HCT116 (cell line): ENCODE results near the gene ATF5. TPM values are rescaled to one million over a fixed set of nuclear protein-coding genes. Genes with fewer than 3 reads are reported as not detected.

Experiments
- ATAC-seq: fragments of 200-7000 bp; cut with Tn5 transposase; 2 replicates; pipeline ENCODE4 v1.9.1; 2020; ENCODE audit warnings: mild to moderate bottlenecking, moderate library complexity
- BruUV-seq: library from RNA; stranded (reverse); fragments of 400-500 nt; replicated peaks from 2 replicates; lab custom pipeline; 2021; lab: Mats Ljungman, UMichigan
- CTCF ChIA-PET: fragments of 300-600 bp; sonication (Branson Sonifier 250); formaldehyde crosslinking; loops from one replicate; lab custom pipeline; 2021; ENCODE audit warnings: antibody characterized with exemption; lab: Charles Lee
- POLR2A ChIA-PET: fragments of 300-600, 350-600 bp; sonication (Branson Sonifier 250); formaldehyde crosslinking; loops from one replicate; lab custom pipeline; 2021; ENCODE audit warnings: antibody characterized with exemption; lab: Charles Lee
- RAD21 ChIA-PET, 2 experiments: fragments of 300-600 bp; sonication (Branson Sonifier 250); formaldehyde crosslinking; loops; one replicate each; lab custom pipeline; 2023; ENCODE audit warnings: low total read pairs in 2 of 2; ENCODE audit not compliant: uncharacterized antibody in 2 of 2, unreplicated experiment in 2 of 2, low non-redundant PET in 1 of 2; lab: Charles Lee
- DNase-seq: peaks from one replicate; pipeline ENCODE4 v3.0.0-alpha.2; 2010; ENCODE audit warnings: low read depth, low spot score
- H2AFZ ChIP-seq: fragments of 200-600 bp; shearing (Covaris generic), sonication (generic); 2 replicates; pipeline ENCODE4 v1.6.1; 2017; ENCODE audit warnings: low read depth, mixed run types, mixed read lengths, antibody characterized with exemption, low read length; ENCODE audit not compliant: poor library complexity, severe bottlenecking
- H3K27ac ChIP-seq: 2 replicates; pipeline ENCODE4 v1.5.1; 2012; ENCODE audit warnings: low read depth, low read length
- H3K27me3 ChIP-seq: fragments of 200-600 bp; sonication (generic); 2 replicates; pipeline ENCODE4 v1.6.1; 2016; ENCODE audit warnings: mixed run types, low read length, mixed read lengths; ENCODE audit not compliant: insufficient read depth
- H3K36me3 ChIP-seq, 2 experiments: fragments of 200-500 bp in 1 of 2; fragments of 200-600 bp in 1 of 2; sonication (Bioruptor generic) in 1 of 2; sonication (generic) in 1 of 2; 2 replicates each; pipeline versions ENCODE4 v1.5.1 to v1.6.1; 2014 to 2016; ENCODE audit warnings: low read length in 2 of 2, inconsistent platforms in 1 of 2, mixed read lengths in 1 of 2, mixed run types in 1 of 2; ENCODE audit not compliant: insufficient read depth in 2 of 2, control insufficient read depth in 1 of 2
- H3K4me1 ChIP-seq, 2 experiments: fragments of 200-600 bp in 1 of 2; sonication (generic) in 1 of 2; 2 replicates each; pipeline versions ENCODE4 v1.5.1 to v1.6.1; 2012 to 2017; ENCODE audit warnings: low read length in 2 of 2, inconsistent platforms in 1 of 2, mild to moderate bottlenecking in 1 of 2, mixed read lengths in 1 of 2, mixed run types in 1 of 2, moderate library complexity in 1 of 2; ENCODE audit not compliant: insufficient read depth in 2 of 2, control insufficient read depth in 1 of 2
- H3K4me2 ChIP-seq: fragments of 200-600 bp; sonication (generic); 2 replicates; pipeline ENCODE4 v1.6.1; 2017; ENCODE audit warnings: mixed run types, low read length, mixed read lengths
- H3K4me3 ChIP-seq, 2 experiments: fragments of 200-600 bp in 1 of 2; sonication (generic) in 1 of 2; replicated peaks in 1 of 2; 2 replicates each; pipeline ENCODE4 v1.5.1; 2011 to 2016; ENCODE audit warnings: low read length in 2 of 2, control low read depth in 1 of 2, low read depth in 1 of 2, mild to moderate bottlenecking in 1 of 2, mixed read lengths in 1 of 2, mixed run types in 1 of 2
- H3K79me2 ChIP-seq: fragments of 200-600 bp; sonication (generic); 2 replicates; pipeline ENCODE4 v1.6.1; 2017; ENCODE audit warnings: mild to moderate bottlenecking, mixed run types, low read length, moderate library complexity, mixed read lengths; ENCODE audit not compliant: insufficient read depth
- H3K9ac ChIP-seq: fragments of 200-600 bp; sonication (generic); 2 replicates; pipeline ENCODE4 v1.6.1; 2016; ENCODE audit warnings: low read length, mixed read lengths
- H3K9me2 ChIP-seq: fragments of 200-600 bp; sonication (generic), shearing (Covaris generic); 2 replicates; pipeline ENCODE4 v1.6.1; 2017; ENCODE audit warnings: mixed run types, mild to moderate bottlenecking, moderate library complexity; ENCODE audit not compliant: insufficient read depth
- H3K9me3 ChIP-seq, 2 experiments: fragments of 200-500 bp in 1 of 2; fragments of 200-600 bp in 1 of 2; sonication (Bioruptor generic) in 1 of 2; sonication (generic) in 1 of 2; 2 replicates each; pipeline ENCODE4 v1.6.1; 2014 to 2017; ENCODE audit warnings: low read length in 2 of 2, mixed read lengths in 2 of 2, inconsistent platforms in 1 of 2, low read depth in 1 of 2, mild to moderate bottlenecking in 1 of 2, mixed run types in 1 of 2, moderate library complexity in 1 of 2; ENCODE audit not compliant: control insufficient read depth in 1 of 2, insufficient read depth in 1 of 2
- H4K20me1 ChIP-seq: fragments of 200-600 bp; sonication (generic), shearing (Covaris generic); 2 replicates; pipeline ENCODE4 v1.6.1; 2017; ENCODE audit warnings: mixed run types, mild to moderate bottlenecking, moderate library complexity; ENCODE audit not compliant: insufficient read depth
- ATF3 ChIP-seq: IDR thresholded peaks from 2 replicates; pipeline ENCODE4 v1.6.1; 2012
- CBX3 ChIP-seq: IDR thresholded peaks from 2 replicates; pipeline ENCODE4 v1.6.1; 2012; ENCODE audit warnings: low read depth
- CTCF ChIP-seq, 3 experiments: fragments of 200-600 bp in 1 of 3; sonication (generic) in 1 of 3; IDR thresholded peaks in 2 of 3; conservative IDR thresholded peaks in 1 of 3; 2 replicates each; pipeline ENCODE4 v1.5.1; 2012 to 2017; ENCODE audit warnings: low read depth in 2 of 3, low read length in 2 of 3, antibody characterized with exemption in 1 of 3, borderline replicate concordance in 1 of 3, control low read depth in 1 of 3, mild to moderate bottlenecking in 1 of 3, mixed read lengths in 1 of 3, mixed run types in 1 of 3, moderate library complexity in 1 of 3; ENCODE audit not compliant: insufficient read depth in 1 of 3
- EZH2 ChIP-seq: fragments of 200-600 bp; sonication (generic); IDR thresholded peaks from 2 replicates; pipeline ENCODE4 v1.6.1; 2017; ENCODE audit warnings: antibody characterized with exemption, mixed run types
- EZH2phosphoT487 ChIP-seq: fragments of 200-600 bp; IDR thresholded peaks from 2 replicates; pipeline ENCODE4 v1.6.1; 2018; ENCODE audit warnings: antibody characterized with exemption, borderline replicate concordance
- FOSL1 ChIP-seq: IDR thresholded peaks from 2 replicates; pipeline ENCODE4 v1.6.1; 2012; ENCODE audit warnings: low read depth
- JUND ChIP-seq: IDR thresholded peaks from 2 replicates; pipeline ENCODE4 v1.6.1; 2012
- POLR2A ChIP-seq: IDR thresholded peaks from 2 replicates; pipeline ENCODE4 v1.7.0; 2011; ENCODE audit warnings: borderline replicate concordance; ENCODE audit not compliant: insufficient read depth, insufficient read length; ENCODE audit errors: extremely low read depth
- POLR2AphosphoS5 ChIP-seq: IDR thresholded peaks from 2 replicates; pipeline ENCODE4 v1.6.1; 2011; ENCODE audit warnings: mild to moderate bottlenecking, low read depth, low read length, moderate library complexity
- RAD21 ChIP-seq: IDR thresholded peaks from 2 replicates; pipeline ENCODE4 v1.6.1; 2012; ENCODE audit warnings: low read depth, mild to moderate bottlenecking
- SIN3A ChIP-seq: IDR thresholded peaks from 2 replicates; pipeline ENCODE4 v1.6.1; 2012; ENCODE audit warnings: low read depth
- SP1 ChIP-seq: IDR thresholded peaks from 2 replicates; pipeline ENCODE4 v1.6.1; 2012; ENCODE audit warnings: low read depth
- YY1 ChIP-seq: IDR thresholded peaks from 2 replicates; pipeline ENCODE4 v1.6.1; 2011; ENCODE audit warnings: low read length, low read depth, moderate library complexity, mild to moderate bottlenecking; ENCODE audit not compliant: insufficient replicate concordance; ENCODE audit errors: extremely low read depth
- ZFX ChIP-seq: fragments of 450-650 bp; IDR thresholded peaks from 2 replicates; pipeline ENCODE4 v1.6.1; 2017
- intact Hi-C: fragments of 100-400 bp; cut with micrococcal nuclease; formaldehyde crosslinking; loops from 2 replicates; pipeline ENCODE4 v1.10.0; 2022
- total RNA-seq: library from RNA; stranded (reverse); gene quantifications from one replicate; pipeline ENCODE4 v1.2.1, GENCODE V29; 2021; ENCODE audit not compliant: unreplicated experiment
- TF ChIP-seq, protein P1 (sequence below): IDR thresholded peaks from 2 replicates; pipeline ENCODE4 v1.6.1; 2012; ENCODE audit warnings: low read depth
- TF ChIP-seq, protein P2 (sequence below): IDR thresholded peaks from 2 replicates; pipeline ENCODE4 v1.6.1; 2012

The ATF5 gene
- total RNA-seq, 1 experiment from 2014 or later = 28.2 TPM

- ATAC-seq (no peak), DNase-seq (no peak)
- no peaks in the 10 kb centered on the region for H4K20me1 ChIP-seq
- H3K4me2 ChIP-seq = no peak overlapping the region
- no peaks in the 10 kb centered on the region for H3K36me3 ChIP-seq
- ChIA-PET CTCF (no interaction called here), POLR2A (no interaction called here), RAD21 (interaction anchor here in 1 of 2 experiments (0.6 kb wide), 1 partner anchor 15 kb away, joined by 4 read pairs; no protein-coding TSS in a partner anchor)
- intact Hi-C loops = no loop called here
- H3K9ac ChIP-seq = no peak overlapping the region
- no peak overlapping the region for H3K4me3 ChIP-seq
- no peaks in the 10 kb centered on the region for H3K9me2 ChIP-seq
- H3K79me2 ChIP-seq = no peaks in the 10 kb centered on the region
- no peaks in the 10 kb centered on the region for H3K9me3 ChIP-seq
- H3K27me3 ChIP-seq = no peaks in the 10 kb centered on the region
- H2AFZ ChIP-seq = no peak overlapping the region
- H3K27ac ChIP-seq = no peak overlapping the region
- no peaks in the 10 kb centered on the region for H3K4me1 ChIP-seq
- TF ChIP-seq POLR2A (no peak), FOSL1 (no peak), POLR2AphosphoS5 (no peak), SIN3A (no peak), CTCF (IDR thresholded peaks at IDR 0.05 in 2 of 3, conservative IDR thresholded peaks at IDR 0.05 in 1 of 3; ENCODE audit: borderline replicate concordance in 1 of 3, insufficient read depth in 1 of 3, low read depth in 2 of 3, low read length in 2 of 3) (no peak), ZFX (no peak), SP1 (no peak), CBX3 (no peak), JUND (no peak), EZH2 (no peak), RAD21 (no peak), EZH2phosphoT487 (no peak), ATF3 (no peak), YY1 (no peak)
- TF ChIP-seq, protein P1, sequence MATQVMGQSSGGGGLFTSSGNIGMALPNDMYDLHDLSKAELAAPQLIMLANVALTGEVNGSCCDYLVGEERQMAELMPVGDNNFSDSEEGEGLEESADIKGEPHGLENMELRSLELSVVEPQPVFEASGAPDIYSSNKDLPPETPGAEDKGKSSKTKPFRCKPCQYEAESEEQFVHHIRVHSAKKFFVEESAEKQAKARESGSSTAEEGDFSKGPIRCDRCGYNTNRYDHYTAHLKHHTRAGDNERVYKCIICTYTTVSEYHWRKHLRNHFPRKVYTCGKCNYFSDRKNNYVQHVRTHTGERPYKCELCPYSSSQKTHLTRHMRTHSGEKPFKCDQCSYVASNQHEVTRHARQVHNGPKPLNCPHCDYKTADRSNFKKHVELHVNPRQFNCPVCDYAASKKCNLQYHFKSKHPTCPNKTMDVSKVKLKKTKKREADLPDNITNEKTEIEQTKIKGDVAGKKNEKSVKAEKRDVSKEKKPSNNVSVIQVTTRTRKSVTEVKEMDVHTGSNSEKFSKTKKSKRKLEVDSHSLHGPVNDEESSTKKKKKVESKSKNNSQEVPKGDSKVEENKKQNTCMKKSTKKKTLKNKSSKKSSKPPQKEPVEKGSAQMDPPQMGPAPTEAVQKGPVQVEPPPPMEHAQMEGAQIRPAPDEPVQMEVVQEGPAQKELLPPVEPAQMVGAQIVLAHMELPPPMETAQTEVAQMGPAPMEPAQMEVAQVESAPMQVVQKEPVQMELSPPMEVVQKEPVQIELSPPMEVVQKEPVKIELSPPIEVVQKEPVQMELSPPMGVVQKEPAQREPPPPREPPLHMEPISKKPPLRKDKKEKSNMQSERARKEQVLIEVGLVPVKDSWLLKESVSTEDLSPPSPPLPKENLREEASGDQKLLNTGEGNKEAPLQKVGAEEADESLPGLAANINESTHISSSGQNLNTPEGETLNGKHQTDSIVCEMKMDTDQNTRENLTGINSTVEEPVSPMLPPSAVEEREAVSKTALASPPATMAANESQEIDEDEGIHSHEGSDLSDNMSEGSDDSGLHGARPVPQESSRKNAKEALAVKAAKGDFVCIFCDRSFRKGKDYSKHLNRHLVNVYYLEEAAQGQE = no peak
- TF ChIP-seq, protein P2, sequence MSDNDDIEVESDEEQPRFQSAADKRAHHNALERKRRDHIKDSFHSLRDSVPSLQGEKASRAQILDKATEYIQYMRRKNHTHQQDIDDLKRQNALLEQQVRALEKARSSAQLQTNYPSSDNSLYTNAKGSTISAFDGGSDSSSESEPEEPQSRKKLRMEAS = no peak
- no TSS peak for BruUV-seq
Measured at GRCh38 chr19:49950956-49951526, 22.0 kb downstream of the ATF5 start.
